Glomerular visceral epithelial cell (primary cell): ENCODE measurements around the gene PHKA2.
A peak's percentile ranks its signal among the peaks of the same experiment; 100 is the strongest.

Experiments
- DNase-seq: peaks from one replicate; pipeline ENCODE4 v3.0.0-alpha.2; 2016; ENCODE audit errors: extremely low spot score

Gene PHKA2

DNA sequence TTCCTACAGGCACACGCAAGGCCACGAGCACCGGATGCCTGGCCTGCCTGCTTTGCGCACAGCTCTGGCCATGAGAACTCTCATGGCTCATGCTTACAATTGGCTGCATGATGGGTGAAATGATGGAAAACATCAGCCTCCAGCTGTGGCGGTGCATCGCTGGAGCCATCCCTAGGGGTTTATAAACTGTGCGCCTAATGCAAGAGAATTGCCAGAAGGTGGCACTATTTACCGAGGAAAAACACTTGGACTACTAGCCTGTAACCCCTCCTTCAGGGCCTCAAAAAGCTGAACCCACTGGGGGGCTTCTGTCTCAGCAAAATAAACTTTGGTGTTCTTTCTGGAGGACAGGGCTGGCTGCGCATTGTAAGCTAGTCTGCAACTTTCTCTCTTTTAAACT is 51.9 kb downstream of the PHKA2 start:
- DNase-seq: peak; percentile 7

DNA sequence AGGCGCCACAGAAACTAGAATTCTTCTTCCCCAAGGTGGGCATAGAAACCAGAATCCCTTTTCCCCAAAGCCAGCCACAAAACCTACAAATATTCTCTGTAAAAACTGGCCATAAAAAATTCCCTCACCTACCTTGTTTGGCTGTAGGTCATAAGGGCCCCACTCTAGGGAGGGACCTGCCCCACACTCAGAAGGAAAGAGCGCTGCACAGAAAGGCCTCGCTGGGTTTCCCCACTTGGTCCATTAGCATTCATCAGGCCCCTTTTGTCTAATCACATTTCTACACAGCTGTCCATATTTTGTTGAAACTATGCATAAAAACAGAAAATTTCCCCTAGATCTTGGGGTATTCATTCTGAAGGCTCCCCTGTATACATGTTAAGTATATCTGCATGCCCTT is 54.1 kb downstream of the PHKA2 start:
- DNase-seq: no peak

DNA sequence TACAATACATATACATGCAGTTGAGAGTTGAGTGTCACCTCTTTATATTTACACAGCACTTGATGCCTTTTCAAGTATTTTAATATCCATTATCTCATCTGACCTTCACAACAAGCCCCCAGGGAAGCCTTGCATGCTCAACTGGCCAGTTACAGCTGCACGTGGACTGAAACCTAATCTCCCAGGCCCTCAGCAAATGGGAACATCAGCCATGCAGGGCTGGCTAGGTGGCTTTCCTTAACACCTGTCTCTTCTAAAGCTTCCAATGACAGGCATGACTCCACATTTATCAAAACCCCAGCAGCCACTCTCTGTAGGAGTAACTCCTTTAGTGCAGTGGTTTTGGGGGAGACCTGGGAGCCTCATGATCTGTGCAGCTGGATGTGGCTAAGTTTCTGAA is 56.4 kb downstream of the PHKA2 start:
- DNase-seq: no peak

DNA sequence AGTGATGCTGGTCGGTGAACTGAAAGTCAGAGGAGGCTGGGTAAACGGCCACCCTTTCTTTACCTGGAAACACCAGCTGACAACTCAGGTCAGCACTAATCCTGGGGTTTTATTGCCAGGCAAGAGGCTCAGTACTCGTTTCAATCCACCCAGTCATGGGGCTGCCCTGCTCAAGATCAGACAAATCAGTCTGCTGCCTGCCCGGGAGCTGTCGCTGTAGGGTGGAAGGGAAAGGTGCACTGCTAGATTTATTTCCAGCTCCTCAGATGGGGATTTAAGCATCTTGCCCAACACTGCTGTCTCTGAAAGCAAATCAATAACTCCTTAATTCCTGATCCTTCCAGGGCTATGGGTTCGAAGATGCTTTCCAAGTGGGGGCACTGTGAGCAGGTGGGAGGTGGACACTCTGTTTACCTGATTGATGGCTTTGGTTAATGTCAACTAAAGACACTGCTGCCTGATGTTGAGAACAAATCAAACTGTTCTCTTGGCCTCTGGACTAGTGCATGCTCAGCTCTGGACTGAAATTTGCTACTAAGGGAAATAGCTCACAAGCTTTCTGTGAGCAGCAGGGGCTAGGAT is 59.3 kb downstream of the PHKA2 start:
- no peak for DNase-seq

DNA sequence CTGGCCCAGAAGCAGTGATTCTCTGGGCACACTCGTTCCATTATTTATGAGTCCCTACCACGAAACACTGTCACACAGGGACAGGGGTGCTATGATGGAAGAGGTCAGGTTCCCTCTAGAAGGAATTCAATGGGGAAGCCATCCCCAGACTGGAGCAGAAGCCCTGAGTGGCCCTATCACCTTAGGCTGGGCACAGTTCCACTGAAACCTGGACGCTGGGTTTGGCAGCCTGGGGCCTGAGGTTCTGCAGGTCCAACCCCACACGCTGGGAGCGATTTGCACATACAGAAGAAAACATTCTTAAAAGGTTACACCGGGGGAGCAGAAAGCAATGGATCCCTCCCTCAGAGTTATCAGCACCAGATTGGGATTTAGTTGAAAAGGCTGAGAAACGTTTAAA is 63.3 kb downstream of the PHKA2 start:
- no peak for DNase-seq

DNA sequence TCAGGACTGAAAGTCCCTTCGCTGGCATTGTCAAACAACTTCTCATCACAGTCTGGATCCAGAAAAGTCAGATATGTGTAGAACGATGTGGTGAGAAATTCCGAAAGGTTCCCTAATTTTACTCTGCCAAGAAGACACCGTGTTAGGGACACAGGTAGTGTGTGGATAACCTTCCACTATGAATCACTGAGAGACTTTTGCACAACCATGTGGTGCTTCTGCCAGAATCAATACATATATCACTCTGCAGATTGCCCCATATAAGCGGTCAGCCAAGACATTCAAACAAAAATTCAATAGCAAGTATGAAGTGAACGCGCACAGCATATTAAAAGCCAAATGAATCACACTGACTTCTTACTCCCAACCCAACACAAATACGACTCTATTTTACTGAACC is 63.8 kb downstream of the PHKA2 start:
- no peak for DNase-seq

DNA sequence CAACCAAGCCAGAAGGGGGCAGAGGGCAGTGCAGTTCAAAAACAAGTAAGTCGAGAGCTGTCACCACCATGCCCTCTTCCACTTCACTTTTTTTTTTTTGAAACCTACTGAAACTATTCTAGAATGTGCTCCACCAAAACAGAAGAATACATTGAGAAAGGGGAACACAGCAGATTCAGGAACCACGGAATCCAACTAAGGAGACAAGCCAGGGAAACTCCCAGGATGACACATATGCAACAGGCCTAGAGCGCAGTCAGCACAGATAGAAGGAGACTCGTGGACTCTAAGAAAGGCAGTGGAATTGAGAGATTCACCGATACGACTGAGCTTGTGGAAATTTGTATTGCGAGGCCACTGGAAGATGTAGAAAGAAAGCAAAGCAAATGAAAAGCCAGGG is 66.1 kb downstream of the PHKA2 start:
- DNase-seq: no peak

DNA sequence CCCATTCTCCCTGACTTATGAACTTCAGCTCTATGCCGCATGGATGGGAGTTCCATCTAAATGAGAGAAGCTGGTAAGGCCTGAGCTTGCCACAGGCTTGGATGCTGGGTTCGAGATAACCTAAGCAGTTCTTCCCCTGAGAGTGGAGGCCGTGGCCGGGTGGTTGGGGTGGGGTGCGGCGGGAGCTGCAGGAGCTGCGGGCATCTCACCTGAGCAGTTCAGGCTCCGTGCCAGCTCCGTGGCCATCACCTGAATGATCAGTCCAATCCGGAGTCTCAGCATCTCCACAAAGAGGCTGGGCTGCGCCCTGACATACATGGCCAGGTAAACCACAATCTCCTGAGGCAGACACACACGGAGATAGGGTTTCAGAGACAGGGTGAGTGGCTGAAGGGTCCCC is 77.6 kb downstream of the PHKA2 start:
- no peak for DNase-seq

DNA sequence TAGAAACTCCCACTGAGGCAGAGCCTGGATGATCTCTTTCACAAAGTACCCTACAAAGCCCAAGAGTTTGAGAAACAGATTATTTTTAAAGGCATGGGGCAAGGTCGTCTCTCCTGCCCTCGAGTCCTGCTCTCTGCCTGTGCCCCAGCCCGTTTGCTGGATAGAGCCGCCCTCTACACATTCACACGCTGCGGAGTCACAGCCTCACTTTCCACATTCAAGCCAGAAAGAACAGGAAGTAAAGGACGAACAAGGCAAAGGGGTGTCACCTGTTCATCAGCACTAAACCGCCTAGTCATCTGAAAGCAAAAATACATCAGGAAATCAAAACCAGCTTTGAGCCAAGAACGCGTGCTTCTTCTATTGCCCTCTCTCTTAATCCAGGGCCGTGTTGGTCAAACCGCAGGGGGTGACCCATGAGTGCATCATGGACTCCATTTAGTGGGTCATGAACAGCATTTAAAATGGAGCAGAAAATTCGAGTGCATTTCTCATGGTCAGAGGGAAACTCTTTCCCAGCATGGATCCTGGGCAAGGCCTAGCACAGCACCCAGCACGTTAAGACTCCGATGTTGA is 83.4 kb downstream of the PHKA2 start:
- no peak for DNase-seq

DNA sequence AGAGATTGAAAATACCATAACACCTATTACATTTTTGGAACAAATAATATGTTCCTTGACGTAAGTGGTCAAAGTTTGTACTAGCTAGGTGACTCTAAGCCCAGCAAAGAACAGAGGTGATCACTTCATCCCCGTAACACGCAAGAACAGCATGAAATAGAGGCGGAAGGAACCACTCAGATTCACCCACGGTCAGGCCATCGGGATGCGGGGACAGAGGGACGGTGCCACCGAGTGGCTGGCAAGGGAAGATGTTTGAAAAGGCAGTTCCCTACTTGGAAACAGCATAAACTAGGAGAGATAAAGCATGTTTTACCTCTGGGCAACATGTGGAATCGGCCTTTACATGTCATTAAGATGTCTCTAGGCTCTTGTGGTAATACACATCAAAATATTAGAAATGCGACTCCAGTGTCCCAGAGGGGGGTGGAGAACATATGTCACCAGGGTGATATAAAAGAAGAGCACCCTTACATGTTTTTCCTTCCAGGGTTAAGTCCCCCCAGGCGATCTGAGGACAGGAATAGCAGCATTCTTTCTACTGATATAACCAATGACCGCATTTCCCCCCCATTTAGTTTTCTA is 84.0 kb downstream of the PHKA2 start:
- no peak for DNase-seq

DNA sequence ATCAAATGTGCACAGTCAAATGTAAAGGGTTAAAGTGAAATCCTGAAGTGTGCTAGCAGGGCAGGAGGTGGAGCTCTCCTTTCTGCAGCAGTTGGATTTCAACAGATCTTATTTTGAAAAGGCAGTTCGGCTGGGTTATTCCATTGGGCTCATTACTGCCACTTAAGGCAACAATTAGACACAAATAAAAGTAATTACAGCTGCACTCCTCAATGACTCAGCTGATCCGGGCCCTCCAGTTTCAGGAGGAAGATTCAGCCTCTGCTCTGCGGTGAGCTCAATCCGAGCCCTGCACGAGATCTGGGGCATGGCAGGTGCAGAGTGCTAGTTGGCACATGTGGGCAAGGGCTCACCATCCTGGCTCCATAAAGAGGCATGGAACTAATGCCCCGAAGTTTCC is 85.4 kb downstream of the PHKA2 start:
- DNase-seq: no peak

DNA sequence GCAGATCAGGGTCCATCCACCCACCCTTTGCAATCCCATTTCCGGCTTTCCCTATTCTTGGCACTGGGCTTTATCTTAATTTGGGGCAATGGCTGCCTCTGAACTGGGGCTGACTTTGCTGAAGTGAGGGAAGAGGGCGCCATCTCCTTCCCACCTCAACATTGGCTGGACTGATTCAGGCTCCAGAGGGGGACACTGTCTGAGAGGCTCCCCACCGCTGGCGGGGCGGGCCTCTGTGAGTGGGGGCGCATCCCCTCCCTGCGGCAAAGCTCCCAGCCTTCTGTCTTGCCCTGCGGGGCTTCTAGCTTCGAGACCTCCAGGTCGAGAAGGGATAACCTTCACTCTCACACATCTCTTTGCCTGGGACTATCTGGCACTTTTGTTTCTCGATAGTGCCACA is 85.8 kb downstream of the PHKA2 start:
- no peak for DNase-seq

DNA sequence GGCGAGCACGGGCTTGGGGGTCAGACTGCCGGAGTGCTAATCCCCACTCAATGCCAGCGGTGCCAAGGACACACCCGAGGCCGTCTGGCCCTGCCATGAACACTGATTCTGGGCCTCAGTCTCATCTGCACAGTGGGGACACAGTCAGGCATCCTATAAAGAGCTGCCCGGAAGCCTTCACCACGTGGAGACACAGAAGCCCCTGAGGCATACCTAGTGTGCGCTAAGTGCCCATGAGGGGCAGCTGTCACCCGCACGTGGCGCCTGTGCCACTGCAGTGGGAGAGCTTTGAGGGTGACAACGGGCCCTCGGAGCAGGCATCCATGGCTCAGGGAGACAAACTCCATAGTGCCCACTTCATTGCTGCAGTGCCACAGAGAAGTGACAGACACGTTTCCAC is 86.3 kb downstream of the PHKA2 start:
- no peak for DNase-seq

DNA sequence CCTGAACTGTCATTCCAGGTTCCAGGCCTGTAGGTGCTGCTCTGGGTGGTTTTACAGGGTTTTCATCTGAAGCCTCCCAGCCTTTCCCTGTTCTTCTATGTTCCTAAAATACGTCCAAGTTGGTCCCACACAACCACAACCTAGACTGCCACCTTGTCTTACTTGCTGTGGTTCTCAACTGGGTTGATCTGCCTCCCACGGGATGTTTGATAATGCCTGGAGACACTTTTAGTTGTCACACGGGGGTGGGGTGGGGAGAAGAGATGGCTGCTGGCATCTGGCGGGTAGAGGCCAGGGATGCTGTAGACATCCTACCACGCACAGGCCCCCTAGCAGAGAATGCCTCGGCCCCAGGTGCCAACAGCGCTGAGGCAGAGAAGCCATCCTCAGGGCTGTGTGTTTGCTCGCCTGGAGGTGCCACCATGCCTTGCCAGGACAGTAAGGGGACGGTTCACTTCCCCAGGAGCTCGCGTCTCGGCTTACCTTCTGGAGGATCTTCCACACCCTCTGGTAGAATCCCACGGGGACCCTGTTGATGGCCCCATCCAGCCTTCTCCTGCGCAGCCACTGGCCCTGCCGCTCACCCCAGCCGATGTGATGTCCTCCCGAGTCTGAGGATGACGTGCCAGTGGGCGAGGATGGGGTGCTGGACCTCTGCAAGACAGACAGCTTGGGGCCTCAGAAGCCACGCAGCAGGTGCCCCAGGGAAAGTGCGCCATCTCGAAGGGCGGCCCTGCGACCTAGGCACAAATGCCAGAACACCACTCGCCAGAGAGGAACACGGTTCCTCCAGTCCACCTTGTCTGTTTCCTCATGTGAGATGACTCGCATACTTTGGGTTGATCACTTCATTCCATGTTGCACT is 87.0 kb downstream of the PHKA2 start:
- no peak for DNase-seq

DNA sequence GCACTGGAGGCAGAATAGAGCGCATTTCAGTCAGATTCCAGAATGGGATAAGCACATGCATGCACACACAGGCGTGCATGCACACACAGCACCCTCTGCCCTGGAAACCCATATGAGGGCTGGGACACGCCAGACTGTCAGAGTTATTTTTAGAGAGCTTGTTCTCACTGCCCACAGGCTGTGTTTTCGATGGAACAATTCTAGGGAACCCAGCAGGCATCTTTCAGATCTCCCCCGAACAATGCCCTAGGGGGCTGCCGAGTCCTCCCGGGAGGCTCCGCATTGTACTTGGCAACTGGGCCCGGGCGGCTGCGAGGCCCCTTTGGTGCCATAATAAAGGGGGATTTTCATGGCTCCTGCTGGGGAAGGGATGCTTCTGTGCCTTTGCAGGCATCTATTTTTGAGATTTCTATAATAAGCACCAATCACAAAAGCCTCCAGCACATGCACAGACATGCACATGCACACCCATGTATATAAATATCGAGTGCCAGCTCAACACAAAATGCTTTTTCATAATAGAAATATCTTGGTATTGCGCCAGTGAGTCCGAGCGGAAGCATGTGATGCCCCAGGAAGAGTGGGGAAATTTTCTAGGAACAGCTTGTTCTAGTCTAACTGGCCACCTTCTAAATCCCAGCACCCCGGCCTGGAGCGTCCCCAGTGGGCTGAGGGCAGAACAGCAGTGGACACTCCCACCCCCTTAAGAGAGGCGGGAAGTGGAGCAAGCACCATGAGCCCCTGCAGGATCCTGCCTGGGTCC is 88.5 kb downstream of the PHKA2 start:
- DNase-seq: no peak

DNA sequence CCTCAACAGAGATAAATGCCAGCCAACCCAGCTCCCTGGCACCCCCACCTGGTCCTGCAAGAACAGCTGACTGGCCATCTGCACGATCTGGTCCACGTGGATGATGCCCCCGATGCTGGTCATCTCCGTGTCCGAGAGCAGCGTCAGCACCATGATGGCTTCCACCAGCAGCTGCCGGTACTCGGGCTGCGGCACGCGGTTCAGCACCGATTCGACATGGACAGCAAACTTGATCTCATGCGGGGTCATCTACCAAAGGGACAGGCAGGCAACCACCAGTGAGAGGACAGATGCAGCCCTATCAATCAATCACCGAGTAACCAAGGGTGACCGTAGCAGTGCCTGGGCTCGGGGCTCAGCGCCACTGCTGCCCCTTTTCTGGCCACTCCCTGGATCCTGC is 89.8 kb downstream of the PHKA2 start:
- DNase-seq: no peak

DNA sequence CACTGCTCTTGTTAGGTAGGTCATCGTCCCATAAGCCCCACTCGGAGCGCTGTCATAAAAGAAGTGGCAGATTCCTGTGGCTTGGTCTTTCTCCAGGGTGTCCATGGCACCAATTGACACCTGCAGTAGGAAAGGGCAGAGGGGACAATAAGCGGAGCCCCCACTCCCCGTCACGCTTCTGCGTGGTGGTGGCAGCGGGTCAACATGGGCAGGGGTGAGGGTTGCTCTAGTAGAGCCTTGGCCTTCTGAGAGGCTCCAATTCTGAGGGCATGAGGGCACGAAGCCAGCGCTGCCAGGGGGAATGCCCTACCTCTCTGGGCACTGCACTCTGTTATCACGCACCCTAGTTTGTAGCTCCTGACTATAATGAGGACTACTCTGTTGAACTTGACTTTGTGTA is 90.4 kb downstream of the PHKA2 start:
- no peak for DNase-seq

DNA sequence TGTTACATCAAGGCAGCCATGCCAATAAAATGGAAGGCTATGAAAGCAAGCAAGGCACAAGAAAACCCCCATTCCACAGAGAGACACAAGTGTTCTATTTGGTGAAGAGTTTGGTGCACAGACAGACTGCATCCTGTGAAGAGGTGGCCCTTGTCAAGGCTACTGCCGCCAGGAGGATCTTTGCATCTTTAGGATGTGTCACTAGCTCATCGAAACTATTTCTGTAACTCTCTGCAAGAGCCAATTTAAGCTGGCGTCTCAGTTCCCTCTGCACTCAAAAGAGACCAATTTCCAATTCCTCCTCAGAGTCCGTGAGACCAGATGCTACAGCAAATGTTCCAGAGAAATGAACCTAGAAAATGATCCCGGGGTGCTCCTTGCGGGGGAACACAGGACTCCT is 91.0 kb downstream of the PHKA2 start:
- no peak for DNase-seq

DNA sequence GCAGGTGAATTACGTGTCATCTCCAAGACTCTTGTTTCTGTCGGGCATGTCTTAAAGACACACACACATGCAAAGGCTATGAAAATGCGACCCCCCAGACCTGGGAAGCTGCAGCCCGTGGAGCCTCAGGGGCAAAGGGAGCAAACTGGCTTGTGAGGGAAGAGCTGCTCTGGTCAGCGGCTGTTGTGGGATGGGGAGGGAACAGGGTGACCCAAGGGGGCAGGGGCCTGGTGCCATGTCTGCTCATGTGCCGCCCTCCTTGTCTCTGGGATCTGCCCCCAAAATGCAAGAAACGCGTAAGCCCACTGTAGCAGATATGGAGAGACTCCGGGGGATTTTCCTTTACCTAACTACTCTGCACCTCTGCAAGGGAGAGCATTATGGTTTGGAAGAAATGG is 92.4 kb downstream of the PHKA2 start:
- DNase-seq: no peak

DNA sequence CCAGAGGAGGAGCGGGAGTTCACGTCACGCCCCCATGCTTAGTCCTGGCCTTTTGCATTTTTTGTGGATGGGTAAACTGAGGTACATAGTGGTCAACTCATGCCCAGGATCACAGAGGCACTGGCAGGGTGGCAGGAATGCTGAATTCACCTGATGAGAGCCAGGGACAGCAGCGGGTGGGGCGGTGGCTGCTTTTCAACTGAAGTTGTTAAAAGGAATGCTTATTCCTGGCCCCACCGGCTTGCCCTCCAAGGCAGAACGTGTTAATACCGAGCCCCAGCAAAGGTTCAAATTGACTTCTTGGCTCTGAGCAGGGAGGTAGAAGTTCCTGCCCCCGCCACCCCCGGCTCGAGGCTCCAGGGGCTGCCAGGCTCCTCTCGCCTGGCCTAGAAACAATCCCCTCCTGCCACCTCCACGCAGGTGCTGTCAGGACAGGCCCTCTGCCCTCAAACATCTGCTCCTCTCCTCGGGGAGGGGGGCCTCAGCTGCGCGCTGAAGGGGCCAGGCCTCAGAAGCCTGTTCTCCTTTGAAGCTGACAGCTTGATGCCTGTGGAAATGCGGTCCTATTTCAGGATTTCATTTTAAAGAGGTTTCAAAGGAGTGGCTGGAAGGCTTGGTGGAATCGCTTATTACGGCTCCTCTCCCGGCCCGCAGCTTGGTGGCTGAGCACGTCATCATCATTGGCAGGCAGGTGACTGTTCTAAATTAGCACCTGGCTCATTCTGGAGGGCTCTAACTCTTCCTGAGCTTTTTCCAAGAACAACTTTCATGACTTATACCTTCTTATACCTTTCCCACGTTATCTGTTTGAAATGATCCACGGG is 93.0 kb downstream of the PHKA2 start:
- no peak for DNase-seq

DNA sequence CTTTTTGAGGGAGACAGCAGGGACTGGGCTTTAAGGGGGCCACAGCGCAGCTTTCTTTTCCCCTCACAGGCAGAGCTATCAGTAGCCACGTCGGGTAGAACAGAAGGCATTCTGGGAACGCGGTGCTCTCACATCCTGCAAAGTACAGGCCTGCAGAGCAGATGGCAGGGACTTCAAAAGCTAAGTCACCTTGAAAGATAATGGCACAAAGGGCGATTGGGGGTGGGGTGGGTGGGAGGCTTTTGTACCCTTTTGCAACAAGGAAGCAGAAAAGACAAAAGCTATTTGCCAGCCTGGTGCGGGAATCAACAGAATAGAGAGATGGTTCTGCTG is 93.9 kb downstream of the PHKA2 start:
- DNase-seq: no peak
